HepG2 (cell line): ENCODE measurements around the gene LRP1-AS.

Source experiments
- BRCA1 ChIP-seq: sonication (generic); formaldehyde crosslinking; IDR thresholded peaks from 2 replicates; pipeline ENCODE4 v1.4.0; 2020; ENCODE audit warnings: missing genetic modification reagents
- CBX5 ChIP-seq: sonication (generic); formaldehyde crosslinking; IDR thresholded peaks from 2 replicates; pipeline ENCODE4 v1.4.0; 2020; ENCODE audit warnings: missing genetic modification reagents, borderline replicate concordance
- POLR2A ChIP-seq, 2 experiments: IDR thresholded peaks; 2 replicates each; pipeline ENCODE4 v1.6.1; 2011; ENCODE audit warnings: low read depth in 2 of 2, low read length in 2 of 2, mild to moderate bottlenecking in 1 of 2, moderate library complexity in 1 of 2; ENCODE audit not compliant: insufficient read depth in 1 of 2
- RNF2 ChIP-seq: fragments of 450-650 bp; conservative IDR thresholded peaks from 2 replicates; pipeline ENCODE4 v1.6.1; 2016; ENCODE audit warnings: low read depth
- TF ChIP-seq, protein P1 (sequence below): sonication (generic); formaldehyde crosslinking; IDR thresholded peaks from 2 replicates; pipeline ENCODE4 v1.5.0; 2020; ENCODE audit warnings: mild to moderate bottlenecking, missing genetic modification reagents
- TF ChIP-seq, protein P2 (sequence below): sonication (generic); formaldehyde crosslinking; IDR thresholded peaks from 2 replicates; pipeline ENCODE4 v1.9.0; 2021; ENCODE audit warnings: missing genetic modification reagents, borderline replicate concordance

DNA sequence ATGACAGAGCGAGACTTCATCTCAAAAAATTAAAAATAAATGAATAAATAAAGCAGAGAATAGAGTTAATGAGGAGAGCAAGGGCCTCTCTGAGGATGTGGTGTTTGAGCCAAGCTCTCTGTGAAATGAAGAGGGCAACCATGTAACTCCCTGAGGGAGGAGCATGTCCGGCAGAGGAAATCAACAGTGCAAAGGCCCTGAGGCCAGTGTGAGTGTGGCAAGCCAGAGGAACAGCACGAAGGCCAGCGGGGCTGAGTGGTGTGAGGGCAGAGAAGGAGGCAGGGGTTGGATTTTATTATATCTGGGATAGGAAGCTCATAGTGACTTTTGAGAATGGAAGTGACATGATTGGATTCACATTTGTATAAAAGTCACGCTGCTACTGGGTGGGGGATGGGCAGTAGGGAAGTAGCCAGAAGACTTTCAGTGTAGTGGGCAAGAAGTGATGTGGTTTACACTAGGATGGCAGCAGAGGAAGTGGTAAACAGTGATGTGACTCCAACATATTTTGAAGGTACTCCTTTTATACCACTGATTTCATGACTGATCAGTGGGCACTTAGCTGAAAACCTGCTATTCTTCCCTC, 10.3 kb upstream of the LRP1-AS start:
- no peak for TF ChIP-seq CBX5 (CRISPR knock-in tag)
- no peak for TF ChIP-seq RNF2
- TF ChIP-seq, protein P1, sequence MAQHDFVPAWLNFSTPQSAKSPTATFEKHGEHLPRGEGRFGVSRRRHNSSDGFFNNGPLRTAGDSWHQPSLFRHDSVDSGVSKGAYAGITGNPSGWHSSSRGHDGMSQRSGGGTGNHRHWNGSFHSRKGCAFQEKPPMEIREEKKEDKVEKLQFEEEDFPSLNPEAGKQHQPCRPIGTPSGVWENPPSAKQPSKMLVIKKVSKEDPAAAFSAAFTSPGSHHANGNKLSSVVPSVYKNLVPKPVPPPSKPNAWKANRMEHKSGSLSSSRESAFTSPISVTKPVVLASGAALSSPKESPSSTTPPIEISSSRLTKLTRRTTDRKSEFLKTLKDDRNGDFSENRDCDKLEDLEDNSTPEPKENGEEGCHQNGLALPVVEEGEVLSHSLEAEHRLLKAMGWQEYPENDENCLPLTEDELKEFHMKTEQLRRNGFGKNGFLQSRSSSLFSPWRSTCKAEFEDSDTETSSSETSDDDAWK (CRISPR knock-in tag), result no peak
- TF ChIP-seq BRCA1, result no peak
- TF ChIP-seq, protein P2, sequence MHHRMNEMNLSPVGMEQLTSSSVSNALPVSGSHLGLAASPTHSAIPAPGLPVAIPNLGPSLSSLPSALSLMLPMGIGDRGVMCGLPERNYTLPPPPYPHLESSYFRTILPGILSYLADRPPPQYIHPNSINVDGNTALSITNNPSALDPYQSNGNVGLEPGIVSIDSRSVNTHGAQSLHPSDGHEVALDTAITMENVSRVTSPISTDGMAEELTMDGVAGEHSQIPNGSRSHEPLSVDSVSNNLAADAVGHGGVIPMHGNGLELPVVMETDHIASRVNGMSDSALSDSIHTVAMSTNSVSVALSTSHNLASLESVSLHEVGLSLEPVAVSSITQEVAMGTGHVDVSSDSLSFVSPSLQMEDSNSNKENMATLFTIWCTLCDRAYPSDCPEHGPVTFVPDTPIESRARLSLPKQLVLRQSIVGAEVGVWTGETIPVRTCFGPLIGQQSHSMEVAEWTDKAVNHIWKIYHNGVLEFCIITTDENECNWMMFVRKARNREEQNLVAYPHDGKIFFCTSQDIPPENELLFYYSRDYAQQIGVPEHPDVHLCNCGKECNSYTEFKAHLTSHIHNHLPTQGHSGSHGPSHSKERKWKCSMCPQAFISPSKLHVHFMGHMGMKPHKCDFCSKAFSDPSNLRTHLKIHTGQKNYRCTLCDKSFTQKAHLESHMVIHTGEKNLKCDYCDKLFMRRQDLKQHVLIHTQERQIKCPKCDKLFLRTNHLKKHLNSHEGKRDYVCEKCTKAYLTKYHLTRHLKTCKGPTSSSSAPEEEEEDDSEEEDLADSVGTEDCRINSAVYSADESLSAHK (CRISPR knock-in tag), result no peak
- no peak for TF ChIP-seq POLR2A (IDR thresholded peaks at IDR 0.05; ENCODE audit: insufficient read depth in 1 of 2, low read depth in 2 of 2, low read length in 2 of 2)
